ENCODE measurements around the gene PLA2G1B. TPM values are rescaled to one million over a fixed set of nuclear protein-coding genes. Genes with fewer than 3 reads are reported as not detected.

Gene PLA2G1B
- total RNA-seq, 1 donor: not detected

DNA sequence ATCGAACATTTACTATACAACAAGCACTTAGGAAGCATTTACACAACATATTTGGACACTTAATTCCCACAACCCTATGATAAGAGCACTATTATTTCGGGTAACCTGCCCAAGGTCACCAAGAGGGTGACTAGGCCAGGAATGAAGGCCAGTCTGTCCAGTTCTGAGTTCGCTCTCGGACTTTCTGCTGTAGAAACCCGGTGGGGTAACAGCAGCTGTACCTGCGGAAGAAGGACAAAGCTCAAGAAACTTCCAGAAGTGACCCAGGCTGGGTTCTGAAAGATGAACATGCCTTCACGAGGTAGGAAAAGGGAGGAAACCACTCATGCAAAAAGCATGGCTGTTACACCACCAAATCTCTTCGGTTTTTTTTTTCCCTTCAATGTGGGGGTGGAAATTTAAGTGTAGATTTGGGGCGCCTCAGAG is 10.8 kb downstream of the PLA2G1B start:
- DNase-seq (ENCODE audit: low read depth): no peak
- TF ChIP-seq, protein P1, sequence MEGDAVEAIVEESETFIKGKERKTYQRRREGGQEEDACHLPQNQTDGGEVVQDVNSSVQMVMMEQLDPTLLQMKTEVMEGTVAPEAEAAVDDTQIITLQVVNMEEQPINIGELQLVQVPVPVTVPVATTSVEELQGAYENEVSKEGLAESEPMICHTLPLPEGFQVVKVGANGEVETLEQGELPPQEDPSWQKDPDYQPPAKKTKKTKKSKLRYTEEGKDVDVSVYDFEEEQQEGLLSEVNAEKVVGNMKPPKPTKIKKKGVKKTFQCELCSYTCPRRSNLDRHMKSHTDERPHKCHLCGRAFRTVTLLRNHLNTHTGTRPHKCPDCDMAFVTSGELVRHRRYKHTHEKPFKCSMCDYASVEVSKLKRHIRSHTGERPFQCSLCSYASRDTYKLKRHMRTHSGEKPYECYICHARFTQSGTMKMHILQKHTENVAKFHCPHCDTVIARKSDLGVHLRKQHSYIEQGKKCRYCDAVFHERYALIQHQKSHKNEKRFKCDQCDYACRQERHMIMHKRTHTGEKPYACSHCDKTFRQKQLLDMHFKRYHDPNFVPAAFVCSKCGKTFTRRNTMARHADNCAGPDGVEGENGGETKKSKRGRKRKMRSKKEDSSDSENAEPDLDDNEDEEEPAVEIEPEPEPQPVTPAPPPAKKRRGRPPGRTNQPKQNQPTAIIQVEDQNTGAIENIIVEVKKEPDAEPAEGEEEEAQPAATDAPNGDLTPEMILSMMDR (IDR thresholded peaks at IDR 0.05; ENCODE audit: insufficient read depth, low read depth, low read length): no peak
- peak overlapping the region; percentile 86 for H3K4me3 ChIP-seq (ENCODE audit: low read depth, low read length)

DNA sequence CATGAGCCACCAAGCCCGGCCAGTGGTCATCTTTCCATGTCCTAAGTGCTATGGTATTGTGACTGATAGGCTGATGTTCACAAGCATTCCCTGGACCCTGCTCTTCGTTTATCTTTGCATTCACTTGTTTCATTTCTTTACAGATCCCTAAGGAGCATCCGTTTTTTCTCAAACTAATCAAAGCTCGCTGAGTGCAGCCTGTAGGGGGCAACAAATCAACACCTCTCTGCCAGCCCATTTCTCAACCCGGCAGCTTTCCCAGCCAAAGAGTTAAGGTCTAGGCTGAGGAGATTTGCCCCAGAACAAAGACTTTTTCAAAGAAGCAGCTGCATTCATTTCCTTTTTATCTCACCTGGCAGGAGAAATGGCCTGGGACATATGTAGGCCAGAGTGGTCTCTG is 13.4 kb downstream of the PLA2G1B start:
- no peak for DNase-seq (ENCODE audit: low read depth)
- TF ChIP-seq, protein P1 (IDR thresholded peaks at IDR 0.05; ENCODE audit: insufficient read depth, low read depth, low read length): peak; percentile 38
- no peak overlapping the region for H3K4me3 ChIP-seq (ENCODE audit: low read depth, low read length)

DNA sequence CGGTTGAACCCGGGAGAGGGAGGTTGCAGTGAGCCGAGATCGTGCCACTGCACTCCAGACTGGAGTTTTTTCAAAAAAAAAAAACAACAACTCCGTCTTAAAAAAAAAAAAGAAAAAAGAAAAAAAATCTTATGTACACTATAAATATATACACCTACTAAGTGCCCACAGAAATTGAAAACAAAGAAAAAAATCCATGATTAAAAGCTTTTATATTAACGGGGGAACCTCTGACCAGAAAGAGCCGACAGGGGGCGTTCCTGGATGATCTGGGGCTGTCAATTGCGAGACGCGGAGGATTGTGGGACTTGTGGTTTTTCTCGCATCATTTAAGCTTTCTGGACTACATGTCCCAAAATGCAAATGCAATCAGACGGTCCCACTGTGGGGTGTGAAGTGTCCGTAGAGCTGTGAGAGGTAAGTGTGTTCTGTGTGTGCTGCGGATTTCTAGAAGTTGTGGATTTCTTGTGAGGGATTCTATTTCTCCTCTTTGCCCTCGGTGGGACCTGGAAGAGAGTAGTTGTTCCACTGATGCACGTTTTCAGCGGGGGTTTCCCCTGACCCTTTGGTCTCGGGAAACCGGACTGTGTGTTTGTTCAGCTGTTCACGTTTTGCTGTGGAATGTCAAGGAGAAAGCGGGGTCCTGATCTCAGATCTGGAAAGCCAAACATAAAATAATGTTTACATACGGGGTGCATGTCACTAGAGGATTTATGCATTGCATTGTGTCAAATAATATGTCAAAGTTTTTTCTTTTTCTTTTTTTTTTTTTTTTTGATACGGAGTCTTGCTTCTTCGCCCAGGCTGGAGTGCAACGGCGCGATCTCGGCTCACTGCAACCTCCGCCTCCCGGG is 25.4 kb downstream of the PLA2G1B start, which contains the start of gene SIRT4:
SIRT4 (plus strand) TSS at position 360 of the 854 bp plus-strand sequence. CDS start 1,241 bp downstream, outside the sequence.
- TF ChIP-seq, protein P1 (IDR thresholded peaks at IDR 0.05; ENCODE audit: insufficient read depth, low read depth, low read length): peak; percentile 86
- H3K4me3 ChIP-seq (ENCODE audit: low read depth, low read length): peak within 1 kb of the TSS; percentile 82
- peak; percentile 94 for DNase-seq (ENCODE audit: low read depth)

DNA sequence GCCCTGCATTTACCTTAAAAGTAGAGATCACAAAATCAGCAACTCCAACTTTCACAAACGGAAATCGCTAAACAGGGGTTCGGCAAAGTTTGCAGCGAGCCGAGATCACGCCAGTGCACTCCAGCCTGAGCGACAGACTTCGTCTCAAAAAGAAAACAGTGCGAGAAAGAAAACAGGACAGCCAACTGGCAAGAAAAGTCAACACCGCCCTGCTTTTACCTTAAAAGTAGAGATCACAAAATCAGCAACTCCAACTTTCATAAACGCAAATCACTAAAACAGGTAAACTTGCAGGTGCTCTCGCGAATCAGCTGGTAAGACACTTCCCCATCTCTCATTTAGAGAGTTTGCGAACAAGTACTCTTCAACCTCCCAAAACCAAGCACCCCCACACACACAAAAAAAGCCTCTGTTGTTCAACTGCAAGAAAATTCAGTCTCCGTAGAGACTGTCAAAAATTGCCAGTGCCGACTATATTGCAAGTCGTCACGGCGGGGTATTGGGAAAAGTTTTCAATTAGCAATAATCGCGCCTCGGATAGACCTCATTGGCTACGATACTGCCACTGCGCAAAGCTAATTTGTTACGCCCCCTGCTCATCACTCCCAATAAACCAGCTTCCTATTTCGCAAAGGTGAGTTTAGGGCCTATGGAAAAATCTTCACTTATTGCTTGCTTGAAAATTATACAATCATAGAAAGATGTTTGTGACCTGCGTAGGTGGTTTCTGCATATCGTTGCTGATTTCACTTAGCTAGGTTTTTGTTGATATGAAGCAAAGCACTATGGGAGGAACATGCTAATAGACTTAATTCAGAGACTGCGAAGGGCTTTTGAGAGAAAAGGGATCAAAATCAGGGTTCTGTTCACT is 34.7 kb downstream of the PLA2G1B start, which contains the start of gene RNU4-1:
RNU4-1 (minus strand) TSS at position 577 of the 871 bp plus-strand sequence.
- peak; percentile 94 for DNase-seq (ENCODE audit: low read depth)
- TF ChIP-seq, protein P1 (IDR thresholded peaks at IDR 0.05; ENCODE audit: insufficient read depth, low read depth, low read length): no peak
- H3K4me3 ChIP-seq (ENCODE audit: low read depth, low read length): peak within 1 kb of the TSS; percentile 77

DNA sequence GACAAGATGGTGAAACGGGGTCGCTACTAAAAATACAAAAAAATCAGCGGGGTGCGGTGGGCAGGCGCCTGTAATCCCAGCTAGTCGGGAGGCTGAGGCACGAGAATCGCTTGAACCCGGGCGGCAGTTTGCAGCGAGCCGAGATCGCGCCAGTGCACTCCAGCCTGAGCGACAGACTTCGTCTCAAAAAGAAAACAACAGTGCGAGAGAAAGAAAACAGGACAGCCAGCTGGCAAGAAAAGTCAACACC is 35.2 kb downstream of the PLA2G1B start:
- TF ChIP-seq, protein P1 (IDR thresholded peaks at IDR 0.05; ENCODE audit: insufficient read depth, low read depth, low read length): no peak
- no peak for DNase-seq (ENCODE audit: low read depth)
- peak overlapping the region; percentile 77 for H3K4me3 ChIP-seq (ENCODE audit: low read depth, low read length)

DNA sequence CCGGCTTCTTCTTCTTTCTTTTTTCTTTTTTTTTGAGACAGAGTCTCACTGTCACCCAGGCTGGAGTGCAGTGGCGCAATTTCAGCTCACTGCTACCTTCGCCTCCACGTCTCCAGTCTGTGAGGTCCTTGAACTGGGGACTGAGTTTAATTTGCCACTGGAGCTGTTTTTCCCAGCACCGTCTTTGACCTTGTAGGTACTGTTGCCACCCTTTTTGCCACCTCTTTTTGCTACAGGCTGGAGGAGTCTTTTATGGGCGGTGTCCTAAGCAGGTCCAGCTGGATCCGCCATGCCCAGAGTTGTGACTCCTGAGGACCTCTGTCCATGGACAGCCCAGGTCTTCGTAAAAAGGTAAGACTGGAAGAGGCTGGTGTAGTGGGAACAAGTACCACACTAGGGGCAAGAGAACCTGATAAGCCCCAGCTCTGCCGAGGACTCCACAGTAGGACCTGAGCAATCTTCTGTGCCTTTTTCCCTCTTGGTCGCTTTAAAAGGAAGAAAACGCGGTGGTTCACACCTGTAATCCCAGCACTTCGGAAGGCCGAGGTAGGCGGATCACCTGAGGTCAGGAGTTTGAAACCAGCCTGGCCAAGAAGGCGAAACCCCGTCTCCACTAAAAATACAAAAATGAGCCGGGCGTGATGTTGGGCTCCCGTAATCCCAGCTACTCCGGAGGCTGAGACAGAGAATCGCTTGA is 36.8 kb downstream of the PLA2G1B start:
- TF ChIP-seq, protein P1 (IDR thresholded peaks at IDR 0.05; ENCODE audit: insufficient read depth, low read depth, low read length): no peak
- peak overlapping the region; percentile 43 for H3K4me3 ChIP-seq (ENCODE audit: low read depth, low read length)
- DNase-seq (ENCODE audit: low read depth): peak; percentile 14
